HG02884 (cell line): ENCODE data around the gene CCDC107.

Experiments used
- ATAC-seq: cut with Tn5 transposase; IDR thresholded peaks from one replicate; pipeline ENCODE4 v1.9.1; 2021; ENCODE audit warnings: mild to moderate bottlenecking, moderate library complexity; ENCODE audit not compliant: unreplicated experiment

The CCDC107 gene

DNA sequence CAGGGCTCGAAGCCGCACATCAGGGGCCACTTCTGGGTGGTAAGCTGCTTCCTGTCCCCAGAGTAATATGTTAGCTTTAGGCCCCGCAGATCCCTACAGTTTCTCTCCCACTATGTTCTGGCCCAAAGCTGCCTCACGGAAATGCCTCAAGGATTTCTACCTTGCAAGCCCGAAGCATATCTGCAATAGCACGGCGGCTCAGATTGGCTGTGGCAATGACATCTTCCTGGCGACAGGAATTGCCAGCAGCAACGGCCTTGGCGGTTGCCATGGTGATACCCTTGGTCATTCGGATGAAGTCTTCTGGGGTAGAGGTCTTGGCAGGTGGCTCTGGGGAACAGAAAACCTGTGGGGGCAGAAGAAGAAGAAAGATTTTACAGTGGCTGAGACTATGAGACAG lies 41.9 kb downstream of the CCDC107 start:
- ATAC-seq = no peak

DNA sequence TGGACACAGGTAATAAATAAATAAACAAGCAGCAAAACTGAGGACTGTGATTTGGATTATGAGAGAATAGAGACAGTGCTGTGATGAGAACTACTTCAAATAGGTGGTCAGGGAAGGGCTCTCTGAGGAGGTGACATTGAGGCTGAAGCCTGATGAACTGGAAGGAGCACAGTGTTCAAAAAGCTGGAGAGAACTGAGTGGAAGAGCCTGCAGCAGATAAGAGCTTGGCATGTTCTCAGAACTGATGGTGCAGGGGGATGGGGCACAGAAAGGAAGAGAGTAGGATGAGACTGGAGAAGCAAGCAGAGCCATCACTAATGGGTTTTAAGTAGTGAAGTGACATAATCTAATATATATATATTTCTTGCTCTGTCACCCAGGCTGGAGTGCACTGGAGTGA lies 42.9 kb downstream of the CCDC107 start:
- ATAC-seq = no peak

DNA sequence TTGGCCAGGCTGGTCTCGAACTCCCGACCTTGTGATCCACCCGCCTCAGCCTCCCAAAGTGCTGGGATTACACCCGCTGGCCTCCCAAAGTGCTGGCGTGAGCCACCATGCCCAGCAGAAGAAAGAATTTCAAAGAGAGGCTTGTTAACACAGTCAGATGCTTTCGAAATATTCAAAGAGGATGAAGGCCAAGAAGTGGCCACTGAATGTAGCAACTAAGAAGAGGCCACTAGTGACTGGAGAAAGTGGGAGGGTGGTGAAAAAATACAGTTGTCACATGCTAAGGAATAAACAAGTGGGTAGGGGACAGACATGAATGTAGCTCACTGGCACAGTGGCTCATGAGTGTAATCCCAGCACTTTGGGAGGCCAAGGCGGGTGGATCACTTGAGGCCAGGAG lies 44.6 kb downstream of the CCDC107 start:
- no peak for ATAC-seq

DNA sequence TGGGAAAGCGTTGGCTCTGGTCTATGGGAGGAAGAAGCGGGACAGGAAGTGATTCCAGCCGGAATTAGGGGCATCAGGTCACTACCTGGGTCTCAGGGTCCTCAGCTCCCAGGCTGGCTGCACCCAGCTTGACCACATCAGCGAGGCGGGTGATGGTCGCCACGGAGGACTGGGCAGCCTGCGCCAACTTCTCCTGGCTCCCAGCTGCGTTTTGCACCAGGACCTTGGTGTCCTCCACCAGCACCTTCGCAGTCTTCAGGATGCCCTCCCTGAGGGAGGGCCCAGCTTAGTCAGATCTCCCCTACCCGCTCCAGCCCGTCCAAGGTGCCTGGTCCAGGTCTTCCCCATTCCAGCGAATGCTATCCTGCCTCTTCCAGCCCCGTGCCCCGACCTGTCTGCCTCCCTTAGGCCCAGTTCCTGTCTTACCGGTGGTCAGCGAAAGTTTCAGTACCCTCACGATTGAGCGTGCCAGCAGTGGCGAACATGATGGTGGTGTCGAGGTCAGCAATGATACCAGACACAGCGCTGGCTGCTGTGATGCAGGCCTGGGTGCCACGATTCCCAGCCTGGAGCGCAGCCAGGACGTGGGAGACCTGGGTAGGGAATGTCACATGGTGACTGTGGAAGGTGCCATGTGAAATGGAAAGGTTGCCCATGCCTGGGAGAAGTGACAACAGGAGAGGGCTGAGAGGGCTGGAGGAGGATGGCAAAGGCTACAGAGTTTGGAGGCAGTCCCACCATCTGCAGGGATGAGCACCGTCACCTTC lies 46.0 kb downstream of the CCDC107 start:
- no peak for ATAC-seq

DNA sequence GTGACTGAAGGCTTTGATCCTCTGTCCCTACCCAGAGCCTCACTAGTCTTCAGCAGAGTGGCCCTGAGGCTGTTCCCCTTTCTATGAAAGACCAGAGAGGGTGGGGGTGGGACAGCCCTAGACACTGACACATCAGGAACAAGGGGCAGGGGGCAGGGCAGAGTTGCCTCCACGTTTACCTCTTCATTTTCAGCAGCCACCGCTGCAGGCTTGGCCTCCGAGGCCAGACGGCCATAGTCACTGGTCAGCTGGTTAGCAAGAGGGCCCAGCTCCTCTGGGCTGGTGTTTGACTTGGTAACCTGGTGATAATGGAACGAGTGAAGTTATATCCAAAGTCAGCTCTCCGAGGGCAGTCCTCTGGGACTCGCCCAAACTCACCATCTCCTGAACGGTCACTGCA lies 47.3 kb downstream of the CCDC107 start:
- ATAC-seq = no peak

DNA sequence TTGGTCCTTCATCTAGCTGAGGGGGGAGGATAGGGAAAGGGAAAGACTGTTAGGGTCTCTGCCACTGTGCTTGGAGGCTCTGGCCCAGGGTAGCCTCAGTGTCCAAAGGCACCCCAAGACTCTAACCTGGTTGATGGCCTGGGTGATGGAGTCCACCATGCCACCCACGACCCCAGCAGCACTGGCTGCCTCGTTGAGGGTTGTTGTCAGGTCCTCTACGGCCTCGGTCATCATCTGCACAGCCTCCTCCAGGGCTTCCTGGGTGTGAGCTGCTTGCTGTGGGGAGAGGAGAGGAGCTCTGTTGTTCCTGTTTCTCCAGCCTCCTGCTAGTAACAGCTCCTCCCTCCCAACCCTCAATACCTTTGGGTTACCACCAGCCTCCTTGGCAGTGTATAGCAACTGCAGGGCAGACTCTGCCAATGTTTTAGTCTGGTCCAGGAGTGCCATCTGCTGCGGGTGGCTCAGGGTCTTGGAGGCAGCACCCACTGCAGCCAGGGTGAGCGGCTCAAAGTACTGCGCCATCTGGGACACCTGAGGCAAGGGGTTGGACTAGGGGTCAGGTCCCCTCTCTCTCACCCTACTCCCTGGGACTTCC lies 47.8 kb downstream of the CCDC107 start:
- no peak for ATAC-seq

DNA sequence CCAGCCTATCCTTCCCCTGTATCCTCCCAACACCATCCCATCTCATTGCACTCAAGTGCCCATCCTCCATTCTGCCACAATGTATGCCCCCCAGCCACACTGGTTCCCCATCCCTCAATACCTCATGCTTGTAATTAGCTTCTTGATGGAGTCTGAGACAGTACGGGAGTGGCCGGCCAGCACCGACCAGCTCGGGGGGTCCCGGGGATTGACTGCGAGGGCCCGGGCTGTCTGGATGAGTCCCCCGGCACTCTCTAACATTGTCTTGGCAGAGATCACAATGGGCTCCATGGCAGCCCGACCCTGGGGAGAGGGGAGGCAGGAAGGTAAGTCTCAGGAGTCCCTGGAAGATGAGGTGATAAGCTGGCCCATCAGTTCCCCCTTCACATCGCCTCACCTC lies 48.9 kb downstream of the CCDC107 start:
- no peak for ATAC-seq

DNA sequence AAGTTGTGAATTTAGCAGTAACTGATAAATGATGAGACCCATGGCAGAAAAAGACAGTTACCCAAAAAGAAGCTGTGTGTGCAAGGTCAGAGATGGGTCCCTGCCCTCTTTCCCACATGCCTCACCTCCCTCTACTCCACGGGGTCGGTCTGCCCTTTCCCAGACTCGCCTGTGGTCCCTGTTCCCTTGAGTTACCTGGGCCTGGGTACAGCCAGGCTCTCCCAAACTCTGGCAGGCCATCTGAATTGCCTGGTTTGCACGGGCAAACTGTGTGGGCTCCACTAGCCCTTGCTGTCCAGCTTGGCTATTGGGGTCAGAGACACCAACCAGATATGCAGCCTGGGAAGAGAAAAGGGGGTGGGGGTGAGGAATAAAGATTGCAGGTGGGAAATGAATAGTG lies 50.1 kb downstream of the CCDC107 start:
- ATAC-seq = no peak

DNA sequence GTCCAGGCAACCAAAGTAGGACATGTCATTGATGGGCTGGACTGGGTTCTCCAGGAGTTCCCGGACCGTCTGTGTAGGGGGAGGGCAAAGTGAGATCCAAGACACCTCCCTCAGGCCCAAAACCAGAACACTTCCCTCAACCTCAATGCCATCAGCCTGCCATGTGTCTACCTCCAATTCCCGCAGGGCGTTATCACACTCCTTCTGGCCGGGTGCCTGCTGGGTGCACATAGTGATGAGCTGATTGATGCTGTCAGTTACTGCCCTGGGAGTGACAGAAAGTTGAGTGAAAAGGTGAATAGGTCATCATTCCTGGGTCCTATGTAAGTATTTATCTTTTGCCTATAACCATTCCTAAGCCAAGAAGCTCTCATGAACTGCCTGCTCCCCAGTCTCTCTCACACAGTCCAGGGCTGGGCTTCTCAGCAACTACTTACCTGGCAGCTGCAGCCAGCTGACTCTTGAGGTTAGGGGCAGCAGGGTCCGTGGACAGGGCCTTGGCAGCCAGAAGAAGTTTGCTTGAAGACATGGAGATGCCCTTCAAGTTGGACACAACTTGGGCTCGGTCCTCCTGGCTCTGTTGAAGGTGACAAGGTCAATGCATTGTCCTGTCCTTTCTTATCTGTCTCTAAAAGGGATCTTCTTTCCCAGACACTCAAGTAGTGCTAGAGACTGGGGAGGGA lies 52.9 kb downstream of the CCDC107 start:
- ATAC-seq = no peak
